Mucosa of gallbladder (tissue), 1 donor: ENCODE data around the gene RAB1A. TPM values are rescaled to one million over a fixed set of nuclear protein-coding genes. Genes with fewer than 3 reads are reported as not detected.

ENCODE experiments used
- total RNA-seq: library from RNA; stranded (reverse); gene quantifications from one replicate; pipeline ENCODE4 v1.2.1, GENCODE V29; 2021
- donor health status: DM: no; HTN: no; CAD: no.

The RAB1A gene
- total RNA-seq, 1 donor from 2014 or later: 139 TPM

Other genes with a start within 250 kb of the RAB1A start
- gene SLC1A4, start 140.7 kb downstream of the RAB1A start, total RNA-seq: 14.3 TPM
- gene CEP68, start 73.7 kb downstream of the RAB1A start, total RNA-seq: 21.7 TPM
- gene ACTR2, start 97.7 kb upstream of the RAB1A start, total RNA-seq: 209 TPM